GM18907 (cell line): ENCODE measurements around the gene SLC6A6.
A peak's percentile ranks its signal among the peaks of the same experiment; 100 is the strongest.

ENCODE experiments used
- ATAC-seq: cut with Tn5 transposase; IDR thresholded peaks from one replicate; pipeline ENCODE4 v1.9.1; 2021; ENCODE audit warnings: mild to moderate bottlenecking, moderate library complexity; ENCODE audit not compliant: unreplicated experiment

SLC6A6 gene

DNA sequence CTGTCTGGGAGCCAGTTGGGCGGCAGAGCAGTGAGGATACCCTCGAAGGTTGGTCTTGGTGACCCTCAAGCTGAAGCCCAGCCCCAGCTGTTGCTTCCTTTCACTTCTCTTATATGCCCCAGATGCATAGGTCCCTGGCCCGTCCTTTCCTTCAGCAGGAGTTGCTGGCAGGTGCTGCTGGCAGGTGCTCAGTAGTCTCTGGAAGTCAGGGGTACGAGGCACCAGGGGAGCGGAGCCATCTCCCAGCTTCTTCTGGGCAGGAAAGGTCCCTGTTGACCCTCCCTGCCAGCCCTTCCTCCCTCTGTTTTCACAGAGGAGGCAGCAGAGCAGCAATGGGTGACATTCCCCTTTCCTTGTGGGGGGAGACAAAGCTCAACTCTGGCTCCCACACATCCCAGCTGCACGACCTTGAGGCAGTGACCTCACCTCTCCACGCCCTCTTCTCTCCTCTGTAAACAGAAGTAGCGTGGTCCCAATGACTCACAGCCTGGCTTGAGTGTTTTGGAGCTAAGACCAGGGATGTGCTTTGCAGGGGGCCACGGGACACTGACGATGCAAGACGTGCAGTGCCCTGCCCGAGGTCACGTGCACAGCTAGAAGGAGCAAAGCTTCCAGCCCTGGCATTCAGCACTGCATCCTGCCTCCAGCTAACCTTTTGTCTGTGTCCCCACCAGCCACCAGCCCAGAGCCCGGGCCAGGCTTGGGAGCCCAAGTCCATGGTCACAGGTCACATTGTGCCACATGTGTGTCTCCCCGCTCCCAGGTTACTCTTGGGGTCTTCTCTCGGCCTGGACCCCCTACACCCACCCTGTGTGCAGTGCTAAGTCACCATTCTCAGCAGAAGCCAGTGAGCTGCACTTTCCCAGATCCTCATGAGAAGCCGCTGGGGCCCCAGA, 49.7 kb downstream of the SLC6A6 start:
- ATAC-seq: no peak

DNA sequence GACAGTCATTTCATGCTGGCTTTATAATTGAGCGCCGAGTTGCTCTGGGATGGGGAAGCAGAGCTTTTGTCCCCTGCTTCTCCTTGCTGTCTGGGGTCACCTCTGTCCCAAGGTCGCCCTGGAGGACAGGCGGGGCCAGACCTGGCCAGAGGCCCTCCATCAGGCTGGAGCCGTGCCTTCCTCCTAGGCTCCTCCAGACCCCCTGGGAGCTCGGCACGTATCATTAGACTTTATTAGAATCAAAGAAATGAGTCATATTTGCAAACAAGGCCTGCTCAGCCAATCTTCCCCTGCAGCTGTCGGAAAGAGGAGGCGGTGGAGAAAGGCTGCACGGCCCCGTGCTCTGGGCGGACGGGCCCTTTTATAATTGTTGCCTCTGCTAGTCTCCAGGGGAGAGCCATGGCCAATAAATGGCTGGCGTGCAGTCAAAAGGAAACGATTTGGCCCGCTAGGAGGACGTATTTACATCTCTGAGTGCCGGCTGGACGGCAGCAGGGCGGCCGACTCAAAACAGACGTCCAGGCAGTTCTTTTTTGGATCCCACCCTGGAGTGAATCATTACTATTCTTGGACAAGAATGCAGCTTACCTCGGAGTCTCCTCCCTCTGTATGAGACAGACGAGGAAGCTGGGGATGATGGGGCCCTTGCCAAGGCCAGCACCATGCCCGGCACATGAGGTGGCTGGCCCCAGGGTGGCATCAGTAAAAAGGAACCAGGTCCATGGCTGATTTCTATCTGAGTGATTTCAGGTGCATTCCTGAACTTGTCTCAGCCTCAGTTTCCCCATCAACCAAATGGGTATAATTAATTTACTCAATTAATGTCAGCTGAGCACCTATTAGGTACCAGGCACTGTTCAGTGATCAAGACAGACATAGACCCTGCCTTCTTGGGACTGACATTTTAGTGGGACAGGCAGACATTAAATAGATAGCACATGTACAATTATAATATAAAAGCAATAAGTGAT, 50.6 kb downstream of the SLC6A6 start:
- no peak for ATAC-seq

DNA sequence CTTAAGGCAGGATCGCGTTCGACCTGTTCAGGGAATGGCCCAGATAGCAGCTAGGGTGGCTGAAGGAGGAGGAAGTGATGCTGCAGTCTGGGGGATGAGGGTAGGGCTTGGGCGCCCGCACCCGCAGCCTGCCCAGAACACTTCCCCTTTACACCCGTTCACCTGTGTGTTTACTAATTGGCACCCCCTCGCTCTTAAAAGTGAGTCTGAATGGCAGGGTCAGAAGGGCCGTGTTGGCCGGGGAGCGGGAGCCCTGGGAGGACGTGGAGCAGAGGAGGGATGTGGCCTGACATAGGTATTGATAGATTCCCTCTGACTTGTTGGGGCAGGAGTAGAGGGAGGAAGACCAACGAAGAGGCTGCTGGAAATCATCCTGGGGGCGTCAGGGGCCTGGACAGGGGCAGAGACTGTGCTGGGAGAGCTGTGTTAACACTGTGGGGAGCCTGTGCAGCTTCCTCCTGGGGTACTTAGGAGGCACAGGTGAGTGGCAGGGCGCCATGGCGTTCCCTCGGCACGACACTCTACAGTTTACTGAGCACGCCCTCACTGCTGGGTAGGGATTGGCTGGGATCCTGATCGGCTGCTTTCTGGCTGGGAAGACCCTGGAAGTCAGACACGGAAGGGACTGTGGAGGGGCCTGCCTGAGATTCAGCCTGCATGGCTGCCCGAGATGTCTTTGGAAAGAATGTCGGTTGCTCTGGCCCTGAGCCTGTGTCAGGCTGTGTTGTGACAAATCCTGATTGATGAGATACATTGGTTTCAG, 51.7 kb downstream of the SLC6A6 start:
- ATAC-seq: no peak

GRCh38 chr3:14454639-14455310, 52.4 kb downstream of the SLC6A6 start:
- ATAC-seq: no peak

GRCh38 chr3:14455571-14456317, 53.3 kb downstream of the SLC6A6 start:
- ATAC-seq: no peak

DNA sequence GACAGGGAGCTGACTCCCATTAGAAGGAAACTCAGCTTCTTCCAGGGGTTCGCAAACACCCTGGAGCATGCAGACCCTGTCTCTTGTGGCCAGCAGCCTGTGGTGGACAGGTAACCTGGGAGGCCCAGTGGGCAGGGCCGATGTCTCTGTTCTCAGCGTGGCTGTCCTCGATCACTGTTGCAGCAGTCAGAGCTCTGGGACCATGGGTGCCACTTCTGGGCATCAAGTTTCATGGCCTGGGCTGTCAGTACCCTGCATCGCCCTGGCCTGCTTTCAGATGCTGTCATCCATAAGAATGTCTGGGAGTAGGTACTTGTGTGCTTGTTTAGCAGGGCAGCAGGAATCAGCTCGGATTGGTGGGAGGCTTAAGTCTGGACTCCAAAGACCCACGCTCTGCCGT, 54.4 kb downstream of the SLC6A6 start:
- ATAC-seq: no peak

DNA sequence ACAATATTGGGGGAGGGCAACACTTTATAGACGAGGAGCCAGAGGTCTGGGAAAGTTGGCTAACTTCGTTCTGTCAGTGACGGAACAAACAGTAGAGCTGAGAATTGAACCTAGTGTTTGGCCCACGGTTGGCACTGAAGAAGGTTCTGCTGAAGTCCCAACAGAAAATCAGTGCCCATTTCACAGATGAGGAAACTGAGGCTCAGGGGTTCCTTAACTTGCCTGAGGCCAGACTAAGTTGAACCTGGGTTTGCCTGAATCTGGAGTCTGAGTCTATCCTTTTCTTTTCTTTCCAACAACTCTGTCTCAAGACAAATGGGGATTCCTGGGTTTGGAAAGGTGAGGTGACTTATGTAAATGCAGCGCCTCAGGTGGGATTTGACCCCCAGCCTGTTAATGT, 55.1 kb downstream of the SLC6A6 start:
- ATAC-seq: no peak

- peak; percentile 6 for ATAC-seq
Observed at GRCh38 chr3:14457999-14458398, 55.6 kb downstream of the SLC6A6 start.

- peak; percentile 73 for ATAC-seq
Observed at GRCh38 chr3:14458434-14459275, 56.2 kb downstream of the SLC6A6 start.

DNA sequence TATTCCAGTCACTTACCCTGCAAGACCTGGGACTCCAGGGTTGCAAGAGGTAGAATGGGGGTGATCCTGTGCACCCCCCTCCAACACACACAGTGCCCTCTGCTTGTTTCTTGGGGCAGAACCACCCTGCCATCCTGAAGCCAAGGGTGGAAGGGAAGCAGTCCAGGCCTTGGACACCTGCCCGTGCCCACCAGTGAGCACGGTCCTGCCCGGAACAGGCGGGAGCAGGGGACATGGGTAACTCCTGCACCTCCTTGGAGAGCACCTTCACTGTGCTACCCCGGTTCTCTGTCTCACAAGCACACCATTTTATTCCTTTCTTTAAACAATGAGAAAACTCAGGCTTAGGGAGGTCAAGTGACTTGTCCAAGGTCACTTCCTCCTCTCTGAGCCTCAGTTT, 57.0 kb downstream of the SLC6A6 start:
- ATAC-seq: no peak

- no peak for ATAC-seq
Observed at GRCh38 chr3:14459787-14460186, 57.4 kb downstream of the SLC6A6 start.

- no peak for ATAC-seq
Observed at GRCh38 chr3:14460342-14461005, 58.1 kb downstream of the SLC6A6 start.

- ATAC-seq: no peak
Observed at GRCh38 chr3:14461006-14461747, 58.8 kb downstream of the SLC6A6 start.

GRCh38 chr3:14461748-14462324, 59.4 kb downstream of the SLC6A6 start:
- ATAC-seq: no peak

- no peak for ATAC-seq
Observed at GRCh38 chr3:14462738-14463137, 60.3 kb downstream of the SLC6A6 start.

DNA sequence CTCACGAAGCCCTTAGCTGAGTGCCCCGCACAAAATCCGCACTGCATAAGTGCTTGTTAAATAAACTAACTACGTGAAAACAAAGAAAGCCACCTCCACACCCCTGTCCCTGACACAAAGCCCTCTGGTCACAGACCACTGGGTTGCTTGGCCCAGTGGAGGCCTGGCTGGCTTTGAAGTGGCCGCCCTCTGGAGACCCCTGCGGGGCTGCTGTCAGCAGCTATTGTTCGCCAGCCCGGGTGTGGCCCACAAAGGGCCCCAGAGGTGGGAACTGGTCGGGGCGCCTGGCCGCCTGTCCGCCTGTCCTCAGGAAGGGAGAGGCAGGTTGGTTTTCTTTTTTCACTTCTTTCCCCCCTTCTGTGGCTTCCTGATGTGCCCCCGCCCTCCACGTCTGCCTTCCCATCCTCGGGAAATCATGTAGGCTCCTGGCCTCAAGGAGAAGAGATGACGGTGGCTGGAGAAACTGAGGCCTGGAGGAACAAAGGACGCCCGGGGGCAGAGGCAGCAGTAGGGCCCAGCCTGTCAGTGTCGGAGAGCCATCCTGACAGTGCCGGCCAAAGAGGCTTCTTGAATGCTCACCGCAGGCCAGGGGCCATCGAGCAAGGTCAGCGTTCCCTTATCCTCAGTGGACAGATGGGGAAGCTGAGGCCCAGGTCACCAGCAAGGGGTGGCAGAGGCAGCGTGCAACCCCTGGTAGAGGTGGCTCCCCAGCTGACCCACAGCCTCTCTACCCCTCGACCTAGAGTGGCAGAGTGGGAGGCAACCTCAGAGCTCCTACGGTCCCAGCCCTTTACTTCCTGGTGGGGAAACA, 61.1 kb downstream of the SLC6A6 start:
- no peak for ATAC-seq

DNA sequence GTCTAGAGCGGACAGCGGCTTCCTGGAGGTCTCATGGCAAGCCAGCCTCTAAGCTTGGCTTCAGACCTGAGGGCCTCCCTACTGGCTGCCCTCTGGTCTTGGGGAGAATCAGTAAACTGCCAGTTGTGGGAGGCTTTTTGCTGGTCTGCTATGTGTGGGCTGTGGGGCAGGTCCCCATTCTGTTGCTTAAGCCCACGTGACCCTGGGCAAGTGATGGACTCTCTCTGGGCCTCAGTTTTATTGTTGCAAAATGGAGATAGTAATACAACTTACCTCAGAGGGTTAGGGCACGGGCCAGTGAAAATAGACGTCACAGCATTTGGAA, 61.7 kb downstream of the SLC6A6 start:
- no peak for ATAC-seq
